GM12872 (cell line): ENCODE measurements around the gene PTMA.

ENCODE experiments used
- TF ChIP-seq, protein P1 (sequence below): IDR thresholded peaks from 3 replicates; pipeline ENCODE4 v1.5.1; 2011; ENCODE audit warnings: low read depth, mild to moderate bottlenecking, low read length, moderate library complexity; ENCODE audit not compliant: insufficient read depth

Gene PTMA

DNA sequence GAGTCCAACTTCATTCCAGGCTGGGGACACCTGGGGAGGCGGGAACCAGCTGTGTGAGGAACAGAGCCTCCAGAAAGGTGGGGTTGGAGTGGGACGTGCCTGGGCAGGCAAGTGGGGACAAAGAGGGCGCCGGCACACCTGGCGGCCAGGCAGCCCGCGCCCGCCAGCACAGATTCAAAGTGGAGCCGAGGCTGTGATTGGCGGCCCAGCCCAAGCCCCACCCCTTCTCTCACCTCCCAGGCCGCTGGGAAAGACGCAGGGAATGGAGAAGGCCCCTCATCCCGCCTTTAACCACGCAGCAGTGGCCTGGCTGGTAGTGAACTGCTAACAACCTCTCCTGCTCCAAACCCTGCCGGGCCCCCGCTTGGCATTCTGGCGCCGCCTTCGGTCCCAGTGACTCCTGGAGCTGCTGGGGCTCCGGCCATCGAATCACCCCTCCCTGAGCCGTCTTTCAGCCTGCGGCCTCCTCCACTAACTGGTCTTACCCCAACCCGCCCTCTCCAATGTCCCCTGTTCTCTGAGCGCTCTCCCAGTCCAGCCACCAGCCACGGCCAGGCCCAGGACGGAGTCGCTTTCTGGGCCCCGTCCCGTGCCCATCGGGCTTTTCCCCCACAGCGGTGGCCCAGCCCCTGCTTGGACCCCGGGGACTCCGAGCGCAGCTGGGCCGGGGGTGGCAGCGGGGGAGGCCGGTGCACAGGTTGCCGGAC, 27.9 kb upstream of the PTMA start:
- TF ChIP-seq, protein P1, sequence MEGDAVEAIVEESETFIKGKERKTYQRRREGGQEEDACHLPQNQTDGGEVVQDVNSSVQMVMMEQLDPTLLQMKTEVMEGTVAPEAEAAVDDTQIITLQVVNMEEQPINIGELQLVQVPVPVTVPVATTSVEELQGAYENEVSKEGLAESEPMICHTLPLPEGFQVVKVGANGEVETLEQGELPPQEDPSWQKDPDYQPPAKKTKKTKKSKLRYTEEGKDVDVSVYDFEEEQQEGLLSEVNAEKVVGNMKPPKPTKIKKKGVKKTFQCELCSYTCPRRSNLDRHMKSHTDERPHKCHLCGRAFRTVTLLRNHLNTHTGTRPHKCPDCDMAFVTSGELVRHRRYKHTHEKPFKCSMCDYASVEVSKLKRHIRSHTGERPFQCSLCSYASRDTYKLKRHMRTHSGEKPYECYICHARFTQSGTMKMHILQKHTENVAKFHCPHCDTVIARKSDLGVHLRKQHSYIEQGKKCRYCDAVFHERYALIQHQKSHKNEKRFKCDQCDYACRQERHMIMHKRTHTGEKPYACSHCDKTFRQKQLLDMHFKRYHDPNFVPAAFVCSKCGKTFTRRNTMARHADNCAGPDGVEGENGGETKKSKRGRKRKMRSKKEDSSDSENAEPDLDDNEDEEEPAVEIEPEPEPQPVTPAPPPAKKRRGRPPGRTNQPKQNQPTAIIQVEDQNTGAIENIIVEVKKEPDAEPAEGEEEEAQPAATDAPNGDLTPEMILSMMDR, result no peak

DNA sequence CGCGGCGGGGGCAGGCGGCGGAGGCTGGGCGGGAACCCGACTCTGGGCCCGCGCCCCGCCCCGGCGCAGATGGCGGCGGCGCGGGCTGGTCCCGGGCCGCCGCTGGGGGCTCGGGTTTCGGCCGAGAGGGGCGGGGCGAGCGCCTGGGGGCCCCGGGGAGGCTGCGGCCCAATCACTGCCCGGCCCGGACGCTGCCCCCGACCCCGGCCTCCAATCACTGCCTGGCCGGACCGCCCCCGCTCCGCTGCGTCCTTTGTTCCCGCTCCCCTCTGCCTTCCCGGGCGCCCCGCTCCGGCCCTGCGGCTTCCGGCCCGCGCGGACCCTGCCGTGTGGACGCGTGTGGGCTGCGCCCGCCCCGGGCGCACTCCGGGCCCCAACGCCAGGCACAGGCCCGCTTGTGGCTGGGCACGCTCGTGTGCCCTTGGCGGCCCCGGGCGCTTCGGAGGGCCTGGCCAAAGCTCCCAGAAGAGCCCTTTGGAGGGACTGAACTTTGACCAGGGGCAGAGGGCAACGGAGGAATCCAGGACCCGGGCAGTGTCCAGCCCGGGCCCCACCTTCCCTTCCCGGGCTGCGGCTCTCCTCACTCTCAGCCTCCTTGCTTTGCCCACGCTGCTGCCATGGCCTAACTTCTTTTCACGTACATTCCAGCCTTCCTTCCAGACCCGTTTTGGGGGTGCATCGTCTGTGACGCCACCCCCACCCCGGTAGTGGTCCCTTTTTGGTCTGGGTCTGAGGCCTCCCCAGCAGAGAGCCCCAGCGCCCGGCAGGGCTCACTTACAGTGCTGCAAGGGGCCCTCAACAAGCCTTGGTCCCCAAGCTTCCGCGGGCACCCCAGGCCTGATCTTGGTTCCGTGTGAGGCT, 27.1 kb upstream of the PTMA start:
- TF ChIP-seq, protein P1, result no peak

DNA sequence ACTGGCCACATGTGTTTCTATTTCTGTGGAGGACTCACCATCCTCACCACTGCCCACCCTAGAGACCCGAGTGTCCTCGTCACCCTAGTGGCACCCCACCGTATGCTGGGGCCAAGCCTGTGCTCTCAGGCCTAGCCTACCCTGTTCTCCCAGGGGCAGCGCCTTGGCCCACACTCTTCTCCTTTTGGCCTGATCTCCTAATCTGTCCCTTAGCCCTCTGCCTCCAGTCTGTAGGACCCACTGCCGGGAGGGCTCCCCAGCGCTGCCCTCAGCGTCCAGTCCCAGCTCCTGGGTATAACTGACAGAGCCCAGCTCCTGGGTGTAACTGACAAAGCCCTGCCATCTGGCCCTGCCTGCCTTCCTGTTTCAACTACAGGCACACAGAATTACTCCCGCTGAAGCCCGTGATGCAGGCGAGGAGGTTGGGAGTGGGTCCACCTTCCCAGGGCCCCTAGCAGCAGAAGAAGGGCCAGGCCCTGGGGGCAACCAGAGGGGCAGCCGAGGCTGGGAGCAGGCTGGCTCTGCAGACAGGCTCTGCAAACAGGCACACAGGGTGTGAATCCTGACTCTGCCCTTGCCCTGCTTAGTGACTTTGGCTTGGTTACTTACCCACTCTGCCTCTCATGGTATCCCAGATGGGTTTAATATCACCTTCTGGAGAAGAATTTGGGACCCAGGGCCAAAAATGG, 25.6 kb upstream of the PTMA start:
- TF ChIP-seq, protein P1, result no peak

DNA sequence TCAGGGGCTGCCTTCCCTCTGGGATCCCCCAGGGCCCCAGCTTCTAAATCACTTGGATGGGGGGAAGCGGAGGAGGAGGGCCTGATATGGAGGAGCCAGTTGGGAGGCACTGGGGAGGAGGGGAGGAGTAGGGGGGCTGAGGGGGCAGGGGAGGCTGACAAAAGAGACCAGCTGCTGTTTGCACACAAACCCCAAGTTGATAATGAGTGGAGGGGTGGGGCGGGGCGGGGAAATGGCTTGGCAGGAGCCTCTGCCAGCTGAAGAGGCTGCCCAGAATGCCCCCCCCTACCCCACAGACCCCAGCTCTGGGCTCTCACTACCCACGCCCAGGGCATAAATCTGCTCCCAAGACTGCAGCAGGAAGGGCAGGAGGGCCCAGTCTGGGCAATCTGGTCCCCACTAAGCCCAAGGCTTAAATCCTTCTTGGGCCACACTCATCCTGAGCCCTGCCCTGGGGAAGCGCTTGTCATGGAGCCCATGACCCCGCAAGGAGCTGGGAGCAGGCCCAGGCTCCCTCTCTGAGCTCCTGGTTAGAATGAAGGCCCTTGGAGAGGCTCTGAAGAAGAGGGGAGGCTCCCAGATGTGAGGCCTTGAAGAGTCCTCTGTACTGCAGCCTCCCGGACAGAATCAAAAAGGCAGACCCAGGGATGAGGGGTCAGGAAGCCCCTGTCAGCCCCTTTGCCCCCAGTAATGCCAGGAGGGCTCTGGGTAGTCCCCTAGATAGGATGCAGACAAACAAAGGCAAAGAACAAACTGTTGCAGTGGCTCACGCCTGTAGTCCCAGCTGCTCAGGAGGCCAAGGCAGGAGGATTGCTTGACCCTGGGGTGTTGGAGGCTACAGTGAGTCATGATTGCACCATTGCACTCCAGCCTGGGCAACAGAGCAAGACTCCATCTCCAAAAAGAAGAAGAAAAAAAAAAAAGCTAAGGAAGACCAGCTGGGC, 24.8 kb upstream of the PTMA start:
- TF ChIP-seq, protein P1, result no peak

DNA sequence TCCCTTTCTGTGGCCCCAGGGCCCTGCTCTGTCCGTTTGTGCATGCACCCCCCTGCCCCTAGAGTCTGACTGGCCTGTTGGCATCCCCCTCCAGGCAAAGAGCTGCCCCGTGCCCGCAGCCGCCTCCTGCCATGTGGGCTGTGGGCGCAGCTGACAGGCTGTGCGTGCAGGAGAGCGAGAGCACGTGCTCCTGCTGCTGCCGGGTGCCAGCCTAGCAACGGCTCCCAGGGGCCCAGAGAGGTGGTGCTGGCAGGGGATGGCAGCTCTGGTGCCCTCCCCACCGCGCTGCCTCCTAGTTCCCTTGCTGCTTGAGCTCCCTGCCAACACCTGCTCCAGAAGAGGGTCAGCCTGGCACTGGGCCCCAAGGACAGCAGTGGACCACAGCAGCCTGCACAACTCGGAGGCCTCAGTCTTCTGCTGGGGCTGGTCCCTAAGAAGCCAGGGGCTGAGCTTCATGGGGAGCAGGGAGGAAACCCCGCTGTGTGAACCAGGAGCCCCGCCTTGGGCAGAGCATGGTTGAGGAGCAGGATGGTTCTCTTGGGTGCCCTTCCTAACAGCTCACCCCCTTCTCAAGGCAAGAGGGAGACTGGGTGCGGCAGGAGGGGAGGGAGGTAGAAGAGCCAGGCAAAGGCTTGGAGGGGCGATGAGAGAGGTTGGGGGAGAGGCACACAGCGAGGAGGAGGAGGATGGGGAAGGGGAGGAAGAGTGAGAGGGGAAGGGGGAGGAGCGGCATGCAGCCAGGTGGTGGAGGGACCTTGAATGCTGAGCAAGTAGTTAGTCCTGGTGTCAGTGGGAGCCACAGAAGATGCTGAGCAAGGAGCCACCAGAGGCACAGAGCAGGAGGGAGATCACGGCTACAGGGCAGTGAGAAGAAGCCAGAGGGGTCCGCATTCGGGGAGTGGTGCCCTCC, 23.8 kb upstream of the PTMA start:
- TF ChIP-seq, protein P1, result no peak

DNA sequence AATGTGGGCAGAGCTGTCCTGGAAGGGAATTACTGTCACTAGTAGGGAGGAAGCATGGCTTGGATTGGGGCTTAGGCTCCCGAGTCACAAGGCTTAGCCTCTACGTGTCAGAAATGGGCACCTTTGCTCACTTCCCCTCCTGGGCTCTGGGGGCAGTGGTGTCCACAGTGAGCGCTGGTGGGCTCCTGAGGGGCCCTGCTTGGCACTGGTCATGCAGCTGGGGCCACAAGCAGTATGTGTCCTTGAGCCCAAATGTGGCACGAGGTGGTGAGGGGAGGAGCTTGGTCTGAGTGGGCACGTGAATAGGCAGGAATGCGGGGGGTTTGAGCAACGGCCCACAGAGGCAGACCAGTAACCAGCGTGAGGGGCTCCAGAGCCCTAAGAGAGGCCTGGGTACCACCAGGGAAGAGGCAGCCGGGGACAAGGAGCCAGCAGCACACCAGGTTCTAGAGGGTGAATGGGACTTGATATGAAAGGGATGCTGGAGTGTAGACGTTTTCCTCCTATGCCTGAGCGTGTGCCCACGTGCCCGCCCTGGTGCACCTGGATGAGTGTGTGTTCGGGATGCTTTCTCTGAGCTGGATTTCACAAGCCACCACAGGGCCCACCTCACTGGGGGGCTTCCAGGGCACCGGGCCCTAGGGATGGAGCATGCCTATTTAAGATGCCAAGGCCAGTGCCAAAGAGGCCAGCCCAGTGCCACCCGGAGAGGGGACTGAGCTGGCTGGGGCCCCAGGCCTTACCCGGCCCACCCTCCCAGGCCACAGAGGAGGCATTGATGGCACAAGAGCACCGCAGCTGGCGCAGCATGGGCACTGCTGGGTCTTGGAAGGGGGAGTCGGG, 22.8 kb upstream of the PTMA start:
- TF ChIP-seq, protein P1, result peak; percentile 54
